ENCODE measurements around the gene CINP. TPM values are rescaled to one million over a fixed set of nuclear protein-coding genes. Genes with fewer than 3 reads are reported as not detected.
"Not testable (repeated sequence)": the region's sequence is repeated elsewhere in the genome, so short reads cannot be mapped to it uniquely, and the experiment has no call there.

Gene CINP
- polyA plus RNA-seq, 1 donor from 2014 or later: 23.1 TPM

GRCh38 chr14:102353126-102353619, 9.5 kb downstream of the CINP start:
- Histone ChIP-seq H2AFZ (ENCODE audit: low read depth, low read length) (no peak overlapping the region), H3K9me2 (ENCODE audit: insufficient read depth, low read length) (no peaks in the 10 kb centered on the region), H3K9ac (ENCODE audit: low read length) (no peak overlapping the region), H3K79me2 (replicated peaks; ENCODE audit: insufficient read depth, low read length) (no peaks in the 10 kb centered on the region), H3K27me3 (ENCODE audit: insufficient read depth, low read depth, low read length) (no peaks in the 10 kb centered on the region), H3K9me3 (ENCODE audit: low read length) (no peaks in the 10 kb centered on the region), H3K4me3 (ENCODE audit: low read length) (no peak overlapping the region), H3K4me2 (ENCODE audit: low read length) (no peak overlapping the region), H3K36me3 (ENCODE audit: insufficient read depth, low read length) (peaks cover 5% of the 10 kb centered on the region), H3K27ac (ENCODE audit: low read length) (no peak overlapping the region), H4K20me1 (ENCODE audit: insufficient read depth) (no peaks in the 10 kb centered on the region), H3F3A (ENCODE audit: insufficient read depth, low read length, poor library complexity, severe bottlenecking) (no peaks in the 10 kb centered on the region)
- no peak for TF ChIP-seq SMC3 (conservative IDR thresholded peaks at IDR 0.05; ENCODE audit: poor library complexity)
- no peak for TF ChIP-seq TAF1 (IDR thresholded peaks at IDR 0.05; ENCODE audit: low read depth)
- TF ChIP-seq RAD21 (conservative IDR thresholded peaks at IDR 0.05): no peak
- no peak for TF ChIP-seq CTCF (IDR thresholded peaks at IDR 0.05; ENCODE audit: poor library complexity, severe bottlenecking)
- TF ChIP-seq REST (IDR thresholded peaks at IDR 0.05; ENCODE audit: borderline replicate concordance): no peak
- no peak for TF ChIP-seq EP300 (conservative IDR thresholded peaks at IDR 0.05; ENCODE audit: poor library complexity, severe bottlenecking)
- TF ChIP-seq MXI1 (conservative IDR thresholded peaks at IDR 0.05; ENCODE audit: poor library complexity, severe bottlenecking): no peak
- no peak for TF ChIP-seq EZH2 (IDR thresholded peaks at IDR 0.05; ENCODE audit: borderline replicate concordance, insufficient read depth, low read length, poor library complexity, severe bottlenecking)
- TF ChIP-seq POLR2AphosphoS5 (IDR thresholded peaks at IDR 0.05): no peak

GRCh38 chr14:102352213-102352612, 10.5 kb downstream of the CINP start:
- H3K27ac ChIP-seq (ENCODE audit: low read length): no peak overlapping the region
- H3K27me3 ChIP-seq (ENCODE audit: insufficient read depth, low read depth, low read length): no peaks in the 10 kb centered on the region

GRCh38 chr14:102351593-102351992, 11.1 kb downstream of the CINP start:
- H3K27me3 ChIP-seq (ENCODE audit: insufficient read depth, low read depth, low read length); H3K9ac ChIP-seq (ENCODE audit: low read length); H3K4me2 ChIP-seq (ENCODE audit: low read length); H3K9me2 ChIP-seq (ENCODE audit: insufficient read depth, low read length); H4K20me1 ChIP-seq (ENCODE audit: insufficient read depth); H3F3A ChIP-seq (ENCODE audit: insufficient read depth, low read length, poor library complexity, severe bottlenecking); H3K79me2 ChIP-seq (replicated peaks; ENCODE audit: insufficient read depth, low read length); H3K36me3 ChIP-seq (ENCODE audit: insufficient read depth, low read length); H3K9me3 ChIP-seq (ENCODE audit: low read length); H3K27ac ChIP-seq (ENCODE audit: low read length); H2AFZ ChIP-seq (ENCODE audit: low read depth, low read length); H3K4me3 ChIP-seq (ENCODE audit: low read length): not testable (repeated sequence)

More at GRCh38 chr14:102352213-102352612, 10.5 kb downstream of the CINP start:
- Histone ChIP-seq H3K9me3 (ENCODE audit: low read length) (no peaks in the 10 kb centered on the region), H3K4me2 (ENCODE audit: low read length) (no peak overlapping the region), H3K36me3 (ENCODE audit: insufficient read depth, low read length) (no peaks in the 10 kb centered on the region), H3F3A (ENCODE audit: insufficient read depth, low read length, poor library complexity, severe bottlenecking) (no peaks in the 10 kb centered on the region), H3K79me2 (replicated peaks; ENCODE audit: insufficient read depth, low read length) (no peaks in the 10 kb centered on the region), H2AFZ (ENCODE audit: low read depth, low read length) (no peak overlapping the region), H3K4me3 (ENCODE audit: low read length) (no peak overlapping the region), H3K9ac (ENCODE audit: low read length) (no peak overlapping the region), H3K9me2 (ENCODE audit: insufficient read depth, low read length) (no peaks in the 10 kb centered on the region), H4K20me1 (ENCODE audit: insufficient read depth) (no peaks in the 10 kb centered on the region)
- TF ChIP-seq MXI1 (conservative IDR thresholded peaks at IDR 0.05; ENCODE audit: poor library complexity, severe bottlenecking) (no peak), RAD21 (conservative IDR thresholded peaks at IDR 0.05) (no peak), POLR2AphosphoS5 (IDR thresholded peaks at IDR 0.05) (no peak), EZH2 (IDR thresholded peaks at IDR 0.05; ENCODE audit: borderline replicate concordance, insufficient read depth, low read length, poor library complexity, severe bottlenecking) (no peak)

Data from neural cell (in vitro differentiated cells).